ENCODE results near the gene TEX261.

DNA sequence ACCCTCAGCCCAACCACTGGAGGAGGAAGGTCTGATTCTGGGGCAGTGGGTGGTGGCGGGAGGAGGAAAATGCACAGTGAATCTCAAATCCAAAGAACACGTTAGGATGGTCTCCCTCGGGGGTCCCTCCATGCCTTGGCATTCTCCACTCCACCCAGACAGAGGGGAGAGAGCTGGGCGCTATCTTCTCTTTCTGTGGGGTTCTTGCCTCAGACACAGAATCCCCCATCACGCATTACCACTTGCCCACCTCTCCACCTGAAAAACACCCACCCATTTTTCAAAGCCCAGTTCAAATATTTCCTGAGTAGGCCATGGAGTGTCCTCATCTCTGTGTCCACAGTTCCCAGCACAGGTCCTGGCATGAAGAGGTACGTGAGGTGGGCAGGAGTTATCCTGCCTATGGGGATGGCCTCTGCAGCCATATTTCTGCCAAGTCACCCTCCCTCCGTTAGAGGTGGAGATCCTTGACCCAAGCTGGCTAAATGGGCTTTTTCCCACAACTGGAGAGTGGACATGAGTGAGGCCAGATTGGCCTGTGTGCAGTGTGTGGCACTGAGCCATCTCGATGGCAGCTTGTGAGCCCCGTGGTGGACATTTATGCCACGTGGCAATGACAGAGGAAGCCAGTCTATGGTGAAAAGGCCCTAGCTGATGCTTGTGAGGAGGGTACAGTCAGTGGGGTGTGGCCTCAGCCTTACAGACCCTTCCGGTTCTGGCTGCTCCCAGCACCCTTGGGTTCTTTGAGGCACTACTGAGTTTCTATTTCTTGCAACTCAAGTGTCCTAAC is 9.5 kb upstream of the TEX261 start:
- TF ChIP-seq, protein P1, sequence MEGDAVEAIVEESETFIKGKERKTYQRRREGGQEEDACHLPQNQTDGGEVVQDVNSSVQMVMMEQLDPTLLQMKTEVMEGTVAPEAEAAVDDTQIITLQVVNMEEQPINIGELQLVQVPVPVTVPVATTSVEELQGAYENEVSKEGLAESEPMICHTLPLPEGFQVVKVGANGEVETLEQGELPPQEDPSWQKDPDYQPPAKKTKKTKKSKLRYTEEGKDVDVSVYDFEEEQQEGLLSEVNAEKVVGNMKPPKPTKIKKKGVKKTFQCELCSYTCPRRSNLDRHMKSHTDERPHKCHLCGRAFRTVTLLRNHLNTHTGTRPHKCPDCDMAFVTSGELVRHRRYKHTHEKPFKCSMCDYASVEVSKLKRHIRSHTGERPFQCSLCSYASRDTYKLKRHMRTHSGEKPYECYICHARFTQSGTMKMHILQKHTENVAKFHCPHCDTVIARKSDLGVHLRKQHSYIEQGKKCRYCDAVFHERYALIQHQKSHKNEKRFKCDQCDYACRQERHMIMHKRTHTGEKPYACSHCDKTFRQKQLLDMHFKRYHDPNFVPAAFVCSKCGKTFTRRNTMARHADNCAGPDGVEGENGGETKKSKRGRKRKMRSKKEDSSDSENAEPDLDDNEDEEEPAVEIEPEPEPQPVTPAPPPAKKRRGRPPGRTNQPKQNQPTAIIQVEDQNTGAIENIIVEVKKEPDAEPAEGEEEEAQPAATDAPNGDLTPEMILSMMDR (IDR thresholded peaks at IDR 0.05; ENCODE audit: low read depth, low read length) = no peak
- TF ChIP-seq POLR2A (IDR thresholded peaks at IDR 0.05; ENCODE audit: extremely low read depth, insufficient read length) (no peak), MYC (IDR thresholded peaks at IDR 0.05; ENCODE audit: low read depth, low read length) (no peak)
- TF ChIP-seq, protein P2, sequence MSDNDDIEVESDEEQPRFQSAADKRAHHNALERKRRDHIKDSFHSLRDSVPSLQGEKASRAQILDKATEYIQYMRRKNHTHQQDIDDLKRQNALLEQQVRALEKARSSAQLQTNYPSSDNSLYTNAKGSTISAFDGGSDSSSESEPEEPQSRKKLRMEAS (IDR thresholded peaks at IDR 0.05; ENCODE audit: low read depth, low read length) = no peak

Data from NB4 (cell line).